HG02610 (cell line): Measurements from ENCODE around the gene LRWD1.
"Not testable (repeated sequence)": the region's sequence is repeated elsewhere in the genome, so short reads cannot be mapped to it uniquely, and the experiment has no call there.

Source experiments
- ATAC-seq: cut with Tn5 transposase; IDR thresholded peaks from one replicate; pipeline ENCODE4 v1.9.1; 2021; ENCODE audit warnings: mild to moderate bottlenecking, moderate library complexity; ENCODE audit not compliant: unreplicated experiment

The LRWD1 gene

DNA sequence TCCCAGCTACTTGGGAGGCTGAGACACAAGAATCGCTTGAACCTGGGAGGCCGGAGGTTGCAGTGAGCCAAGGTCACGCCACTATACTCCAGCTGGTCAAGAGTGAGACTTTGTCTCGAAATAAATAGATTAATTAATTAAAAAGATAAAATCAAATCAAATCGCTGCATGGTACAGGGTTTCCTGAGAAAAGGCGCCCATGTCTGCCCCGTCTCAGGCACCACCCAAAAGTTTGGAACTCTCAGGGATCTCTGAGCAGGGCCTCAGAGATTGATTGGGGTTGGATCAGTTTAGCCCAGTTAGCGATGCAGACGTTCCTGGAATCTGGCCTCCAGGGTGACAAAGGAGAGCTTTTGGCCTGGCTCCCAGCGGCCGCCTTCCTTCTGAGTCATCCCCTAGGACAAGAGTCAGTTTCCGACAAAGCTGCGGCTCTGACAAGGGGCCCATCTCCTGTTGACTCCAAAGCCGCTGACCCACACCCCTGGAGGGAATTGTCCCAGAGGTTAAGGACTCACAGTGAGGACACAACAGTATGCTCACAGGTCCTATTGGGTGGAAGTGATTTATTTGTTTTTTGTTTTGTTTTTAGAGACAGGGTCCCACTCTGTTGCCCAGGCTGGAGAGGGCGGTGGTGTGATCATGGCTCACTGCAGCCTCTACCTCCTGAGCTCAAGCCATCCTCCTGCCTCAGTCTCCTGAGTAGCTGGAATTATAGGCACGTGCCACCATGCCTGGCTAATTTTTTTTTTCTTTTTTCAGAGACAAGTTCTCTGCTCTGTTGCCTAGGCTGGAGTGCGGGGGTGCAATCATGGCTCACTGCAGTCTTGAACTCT, 24.6 kb upstream of the LRWD1 start:
- no peak for ATAC-seq

DNA sequence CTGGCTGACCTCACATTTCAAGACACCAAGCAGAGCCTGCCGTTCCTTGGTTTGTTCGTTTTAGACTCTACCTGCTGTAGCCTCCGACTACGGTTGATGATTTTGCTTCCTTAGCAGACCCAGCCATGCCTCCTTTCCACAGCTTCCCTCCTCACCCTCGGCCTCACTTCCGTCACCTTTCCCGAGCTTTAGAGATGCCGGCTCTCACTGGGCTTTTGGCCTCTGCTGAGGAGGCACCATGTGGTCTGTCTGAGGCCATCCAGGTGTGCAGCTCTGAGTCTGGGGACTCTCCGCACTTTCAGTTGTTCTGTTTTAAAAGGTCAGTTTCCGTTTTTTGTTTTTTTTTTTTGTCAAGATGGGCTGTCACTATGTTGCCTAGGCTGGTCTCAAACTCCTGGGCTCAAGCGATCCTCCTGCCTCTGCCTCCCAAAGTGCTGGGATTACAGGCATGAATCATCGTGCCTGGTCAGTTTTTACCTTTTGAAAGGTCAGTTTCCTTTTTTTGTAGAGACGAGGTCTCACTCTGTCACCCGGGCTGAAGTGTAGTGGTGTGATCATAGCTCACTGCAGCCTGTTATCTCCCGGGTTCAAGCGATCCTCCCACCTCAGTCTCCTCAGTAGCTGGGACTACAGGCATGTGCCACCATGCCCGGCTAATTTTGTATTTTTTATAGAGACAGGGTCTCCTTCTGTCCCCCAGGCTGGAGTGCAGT, 19.7 kb upstream of the LRWD1 start:
- ATAC-seq, result peak; percentile 29

DNA sequence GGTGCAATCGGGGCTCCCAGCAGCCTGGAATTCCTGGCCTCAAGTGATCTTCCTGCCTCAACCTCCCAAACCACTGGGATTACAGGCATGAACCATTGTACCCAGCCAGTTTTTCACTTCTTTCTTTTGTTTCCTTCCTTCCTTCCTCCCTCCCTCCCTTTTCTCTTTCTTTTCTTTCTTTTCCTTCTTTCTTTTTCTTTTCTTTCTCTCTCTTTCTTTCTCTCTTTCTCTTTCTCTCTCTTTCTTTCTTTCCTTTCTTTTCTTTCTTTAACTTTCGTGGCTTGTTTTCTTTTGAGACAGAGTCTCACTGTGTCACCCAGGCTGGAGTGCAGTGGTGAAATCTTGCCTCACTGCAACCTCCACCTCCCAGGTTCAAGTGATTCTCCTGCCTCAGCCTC, 19.1 kb upstream of the LRWD1 start:
- no peak for ATAC-seq

DNA sequence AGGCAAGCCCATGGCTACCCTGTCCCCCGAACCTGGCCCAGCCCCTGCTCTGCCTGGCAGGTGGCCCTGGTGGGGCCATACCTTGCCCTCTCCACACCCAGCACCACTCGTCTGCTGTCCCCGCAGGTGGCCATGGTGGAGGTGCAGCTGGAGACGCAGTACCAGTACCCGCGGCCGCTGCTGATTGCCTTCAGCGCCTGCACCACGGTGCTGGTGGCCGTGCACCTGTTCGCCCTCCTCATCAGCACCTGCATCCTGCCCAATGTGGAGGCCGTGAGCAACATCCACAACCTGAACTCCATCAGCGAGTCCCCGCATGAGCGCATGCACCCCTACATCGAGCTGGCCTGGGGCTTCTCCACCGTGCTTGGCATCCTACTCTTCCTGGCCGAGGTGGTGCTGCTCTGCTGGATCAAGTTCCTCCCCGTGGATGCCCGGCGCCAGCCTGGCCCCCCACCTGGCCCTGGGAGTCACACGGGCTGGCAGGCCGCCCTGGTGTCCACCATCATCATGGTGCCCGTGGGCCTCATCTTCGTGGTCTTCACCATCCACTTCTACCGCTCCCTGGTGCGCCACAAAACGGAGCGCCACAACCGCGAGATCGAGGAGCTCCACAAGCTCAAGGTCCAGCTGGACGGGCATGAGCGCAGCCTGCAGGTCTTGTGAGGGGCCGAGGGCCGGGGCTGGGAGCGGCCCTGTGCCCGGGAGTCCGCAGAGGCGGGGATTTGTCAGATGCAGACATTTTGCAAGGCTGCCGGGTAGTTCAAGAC, 18.2 kb upstream of the LRWD1 start:
- no peak for ATAC-seq

DNA sequence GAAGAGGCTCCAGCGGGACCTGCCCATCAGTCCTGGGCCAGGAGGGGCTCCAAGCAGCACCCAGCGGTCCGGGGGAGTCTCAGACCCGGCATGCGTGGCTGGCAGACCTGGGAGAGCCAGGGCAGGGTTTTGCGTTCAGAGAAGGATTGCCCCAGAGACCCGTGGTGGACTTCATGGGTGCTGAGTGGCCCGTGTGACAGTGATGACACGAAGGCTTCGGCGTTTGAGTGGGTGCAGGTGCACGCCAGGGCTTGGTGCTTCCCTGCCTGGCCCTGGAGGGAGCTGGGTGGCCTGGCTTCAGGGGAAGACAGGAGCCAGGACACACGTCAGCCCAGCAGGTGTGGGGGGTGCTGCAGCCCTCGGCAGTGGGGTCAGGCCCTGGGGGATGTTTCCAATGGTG, 17.5 kb upstream of the LRWD1 start:
- ATAC-seq, result no peak

DNA sequence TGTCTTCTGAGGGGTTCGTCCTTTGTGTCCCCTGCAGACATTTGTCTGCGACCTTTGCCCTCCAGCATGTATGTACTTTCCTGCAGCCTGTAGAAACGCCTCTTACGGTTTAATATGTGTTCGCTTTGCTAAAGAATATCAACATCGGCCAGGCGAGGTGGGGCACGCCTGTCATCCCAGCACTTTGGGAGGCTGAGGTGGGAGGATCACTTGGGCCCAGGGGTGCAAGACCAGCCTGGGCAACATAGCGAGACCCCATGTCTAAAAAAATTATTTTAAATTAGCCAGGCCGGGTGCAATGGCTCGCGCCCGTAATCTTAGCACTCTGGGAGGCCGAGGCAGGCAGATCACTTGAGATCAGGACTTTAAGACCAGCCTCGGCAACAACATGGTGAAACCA, 15.6 kb upstream of the LRWD1 start:
- ATAC-seq, result no peak

DNA sequence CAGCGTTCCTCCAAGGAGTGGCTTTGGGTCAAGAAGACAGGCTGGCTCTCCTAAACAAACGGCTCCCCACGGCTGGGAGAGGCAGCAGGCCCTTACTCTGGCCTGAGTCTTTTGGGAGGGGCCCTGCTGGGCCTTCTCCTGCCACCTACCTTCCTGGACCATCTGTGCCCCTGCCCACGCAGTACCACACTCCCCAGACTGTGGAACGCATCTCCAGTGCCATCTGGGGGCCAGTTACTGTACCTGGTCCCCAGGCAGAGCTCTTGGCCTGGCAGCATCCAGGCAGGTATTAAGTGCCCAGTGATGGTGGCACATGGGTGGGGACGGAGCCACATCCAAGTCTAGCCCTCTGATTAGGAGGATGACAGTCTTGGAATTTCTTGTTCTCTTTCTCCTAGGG, 14.5 kb upstream of the LRWD1 start:
- ATAC-seq, result no peak

DNA sequence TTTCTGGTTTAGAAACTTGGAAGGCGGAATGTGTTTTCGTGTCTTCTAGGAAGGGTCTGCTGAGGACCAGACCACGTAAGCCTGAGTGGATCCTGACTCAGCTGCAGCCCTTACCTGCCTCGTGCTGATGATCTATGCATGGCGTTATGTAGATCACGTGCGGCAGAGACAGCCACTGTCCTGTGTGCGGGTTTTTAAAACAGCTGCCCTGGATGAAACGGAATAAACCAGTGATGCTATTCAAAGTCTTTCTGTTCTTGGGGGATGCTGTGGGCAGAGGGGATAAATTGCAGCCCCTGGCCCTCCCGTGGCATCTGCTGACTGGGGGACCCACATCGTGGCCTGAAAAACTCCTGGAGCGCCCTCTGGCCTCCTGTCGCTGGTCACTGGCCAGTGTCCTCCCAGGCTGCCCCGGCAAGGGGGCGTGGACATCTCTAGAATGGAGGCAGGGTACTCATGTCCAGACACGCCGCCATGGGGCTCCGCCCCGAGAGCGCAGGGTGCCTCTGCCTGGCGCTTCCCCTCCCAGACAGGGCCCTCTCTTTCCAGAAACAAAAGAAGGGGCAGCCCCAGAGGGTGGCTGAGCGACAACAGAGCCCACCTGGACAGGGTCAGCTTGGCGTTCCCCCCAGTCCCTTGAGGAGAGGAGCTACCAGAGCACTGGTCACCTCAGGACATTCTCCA, 13.3 kb upstream of the LRWD1 start:
- ATAC-seq, result no peak

DNA sequence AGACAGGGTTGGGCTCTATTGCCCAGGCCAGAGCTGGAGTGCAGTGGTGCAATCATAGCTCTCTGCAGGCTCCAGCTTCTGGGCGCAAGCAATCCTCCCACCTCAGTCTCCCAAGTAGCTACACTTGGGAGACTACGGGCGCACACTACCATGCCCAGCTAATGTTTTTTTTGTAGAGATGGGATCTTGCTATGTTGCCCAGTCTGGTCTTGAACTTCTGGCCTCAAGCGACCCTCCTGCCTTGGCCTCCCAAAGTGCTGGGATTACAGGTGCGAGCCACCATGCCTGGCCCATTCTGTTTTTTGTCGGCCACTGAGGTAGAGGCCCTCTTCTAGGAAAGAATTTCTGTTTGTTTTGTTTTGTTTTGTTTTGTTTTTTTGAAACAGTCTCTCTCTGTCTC, 12.3 kb upstream of the LRWD1 start:
- no peak for ATAC-seq

DNA sequence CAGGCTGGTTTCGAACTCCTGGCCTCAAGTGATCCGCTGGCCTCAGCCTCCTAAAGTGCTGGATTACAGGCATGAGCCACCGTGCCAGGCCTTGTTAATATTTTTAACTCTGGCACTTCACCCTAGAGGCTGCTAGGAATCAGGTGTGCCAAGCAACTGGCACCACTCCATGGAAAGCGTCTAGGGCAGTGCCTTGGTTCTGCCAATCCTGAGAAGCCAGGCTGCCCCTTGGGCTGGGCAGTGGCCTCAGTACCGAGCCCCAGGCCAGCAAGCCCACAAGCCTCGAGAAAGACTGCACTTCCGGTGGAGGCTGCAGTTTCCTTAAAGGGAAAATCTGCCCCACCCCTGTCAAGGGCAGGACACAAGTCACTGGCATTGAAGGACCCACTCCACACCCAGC, 11.5 kb upstream of the LRWD1 start:
- ATAC-seq, result no peak

DNA sequence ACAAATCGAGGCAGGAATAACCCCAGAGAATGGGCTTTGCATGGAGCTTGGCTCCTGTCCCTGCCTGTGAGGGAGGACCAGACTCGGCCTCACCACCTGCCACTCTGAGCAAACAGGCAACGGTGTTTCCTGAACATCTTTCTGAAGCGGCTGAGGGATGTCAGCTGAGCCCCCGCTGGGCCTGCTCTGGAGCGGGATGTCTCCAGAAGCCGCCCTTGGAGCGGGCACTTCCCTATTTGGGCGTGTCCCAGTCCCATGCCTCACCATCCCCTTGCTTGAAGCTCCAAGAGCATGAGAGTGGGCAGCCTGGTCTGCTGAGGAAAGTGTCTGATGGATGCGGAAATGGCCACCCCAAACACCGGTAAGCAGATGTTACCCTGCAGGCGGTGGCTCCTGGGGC, 10.3 kb upstream of the LRWD1 start:
- ATAC-seq, result no peak

DNA sequence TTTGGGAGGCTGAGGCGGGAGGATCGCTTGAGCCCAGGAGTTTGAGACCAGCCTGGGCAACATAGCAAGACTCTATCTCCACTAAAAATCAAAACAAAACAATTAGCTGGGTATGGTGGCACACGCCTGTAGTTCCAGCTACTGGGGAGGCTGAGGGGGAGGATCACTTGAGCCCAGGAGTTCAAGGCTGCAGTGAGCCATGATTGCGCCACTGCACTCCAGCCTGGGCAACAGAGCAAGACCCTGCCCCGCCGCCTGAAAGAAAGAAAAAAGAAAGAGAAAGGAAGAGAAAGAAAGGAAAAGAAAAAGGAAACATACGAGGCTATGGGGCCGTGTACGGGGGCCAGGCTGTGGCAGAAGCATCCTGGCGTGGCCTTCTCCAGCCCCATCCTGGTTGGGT, 9.9 kb upstream of the LRWD1 start:
- ATAC-seq, result not testable (repeated sequence)

DNA sequence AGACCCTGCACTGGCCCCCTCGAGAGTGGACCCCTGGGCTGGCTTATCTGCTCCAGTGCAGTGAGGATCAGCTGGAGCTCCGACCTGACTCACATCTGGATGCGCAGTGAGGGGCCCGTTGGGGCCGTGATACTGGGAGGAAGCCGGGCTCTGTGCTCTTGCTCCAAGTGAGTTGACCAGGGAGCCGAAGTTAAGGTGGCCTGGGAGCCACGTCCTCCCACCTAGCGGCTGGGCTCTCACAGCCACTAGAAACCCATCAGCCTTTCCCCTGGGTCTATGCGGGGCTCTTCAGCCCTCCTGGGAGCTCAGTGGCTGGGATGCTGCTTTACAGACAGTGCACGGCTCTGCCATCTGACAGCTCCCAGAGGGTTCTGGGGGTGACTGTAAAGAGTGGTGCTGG, 9.2 kb upstream of the LRWD1 start:
- ATAC-seq, result no peak

DNA sequence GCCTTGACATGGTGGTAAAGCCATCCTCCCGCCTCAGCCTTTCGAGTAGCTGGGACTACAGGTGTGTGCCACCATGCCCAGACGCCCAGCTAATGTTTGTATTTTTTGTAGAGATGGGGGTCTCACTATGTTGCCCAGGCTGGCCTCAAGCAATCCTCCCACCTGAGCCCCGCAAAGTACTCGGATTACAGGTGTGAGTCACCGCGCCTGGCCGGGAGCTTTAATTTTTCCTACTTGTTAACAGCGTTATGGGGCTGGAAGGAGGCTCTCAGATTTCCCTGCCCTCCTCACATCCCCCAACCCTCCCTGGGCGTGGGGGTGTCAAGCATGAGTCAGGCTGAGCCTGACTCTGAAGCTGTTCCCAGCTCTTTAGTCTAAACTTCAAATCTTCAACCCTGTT, 8.5 kb upstream of the LRWD1 start:
- no peak for ATAC-seq

DNA sequence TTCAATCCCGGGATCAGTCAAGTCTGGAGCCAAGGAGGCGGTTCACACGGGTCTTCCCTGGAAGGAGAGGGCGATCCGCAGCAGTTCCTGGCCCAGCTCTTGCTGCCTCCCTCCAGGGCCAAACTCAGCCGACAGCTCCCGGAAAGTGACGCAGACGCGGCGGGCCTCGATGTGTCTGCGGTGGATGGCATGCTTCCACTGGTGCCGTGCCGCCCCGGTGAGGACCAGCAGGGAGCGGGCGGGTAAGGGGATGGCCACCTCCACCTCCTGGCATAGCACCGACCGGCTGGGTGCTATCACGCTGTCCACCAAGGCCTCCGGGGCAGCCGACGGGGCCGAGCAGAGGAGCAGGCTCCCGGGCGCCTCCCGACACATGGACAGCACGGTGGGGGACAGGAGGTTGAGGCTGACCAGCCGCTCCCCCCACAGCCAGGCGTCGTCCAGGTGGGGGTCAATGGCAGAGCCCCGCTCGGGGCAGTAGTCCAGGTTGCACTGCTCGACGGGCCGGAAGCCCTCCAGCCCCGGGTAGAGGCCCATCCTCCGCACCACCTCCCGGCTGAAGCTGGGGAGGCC, 7.3 kb upstream of the LRWD1 start:
- no peak for ATAC-seq

DNA sequence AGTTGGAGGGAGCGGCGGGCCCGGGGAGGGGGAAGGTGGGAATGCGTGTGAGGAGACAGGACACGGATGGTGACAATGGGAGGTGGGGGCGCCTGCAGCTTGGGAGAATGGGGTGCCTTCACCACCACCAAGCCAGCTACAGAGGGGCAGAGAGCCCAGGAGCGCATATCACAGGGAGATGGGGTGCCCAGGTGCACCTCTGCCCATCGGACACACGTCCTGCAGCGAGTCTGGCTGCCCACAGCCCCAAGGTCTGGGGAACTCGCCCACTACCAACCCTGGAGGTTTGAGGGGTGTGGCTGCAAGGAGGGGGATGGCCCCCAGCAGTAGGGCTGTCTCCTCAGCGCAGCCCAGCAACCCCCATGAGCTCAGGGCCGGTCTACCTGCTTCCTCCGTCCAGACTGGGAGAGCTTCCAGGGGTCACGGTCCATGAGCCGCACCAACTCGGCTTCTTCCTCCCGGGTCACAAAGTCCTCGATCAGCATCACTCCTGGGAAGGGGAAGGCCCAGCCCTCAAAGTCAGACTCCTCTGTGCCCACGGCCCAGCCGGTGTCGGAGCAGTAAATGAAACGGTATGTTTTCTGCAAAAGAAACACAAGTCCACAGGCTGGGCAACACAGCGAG, 5.5 kb upstream of the LRWD1 start:
- ATAC-seq, result no peak

DNA sequence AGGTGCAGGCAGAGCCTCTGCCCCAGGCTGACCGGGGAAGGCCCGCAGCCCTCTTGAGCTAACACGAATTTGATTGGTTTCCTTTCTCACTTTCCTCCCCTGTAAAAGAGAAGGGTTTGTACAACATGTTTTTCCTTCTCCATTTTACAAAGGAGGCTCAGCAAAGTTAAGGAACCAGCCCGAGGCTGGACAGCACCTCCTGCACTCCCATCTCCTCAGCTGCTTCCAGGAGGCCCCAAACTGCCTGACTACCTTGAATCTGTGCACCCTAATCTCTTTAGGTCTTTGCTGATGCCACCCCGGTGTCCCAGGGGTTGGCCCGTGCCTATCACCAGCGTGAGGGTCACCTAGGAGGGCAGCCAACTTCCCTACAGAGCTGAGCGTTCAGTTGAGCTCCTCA, 4.3 kb upstream of the LRWD1 start:
- ATAC-seq, result no peak

DNA sequence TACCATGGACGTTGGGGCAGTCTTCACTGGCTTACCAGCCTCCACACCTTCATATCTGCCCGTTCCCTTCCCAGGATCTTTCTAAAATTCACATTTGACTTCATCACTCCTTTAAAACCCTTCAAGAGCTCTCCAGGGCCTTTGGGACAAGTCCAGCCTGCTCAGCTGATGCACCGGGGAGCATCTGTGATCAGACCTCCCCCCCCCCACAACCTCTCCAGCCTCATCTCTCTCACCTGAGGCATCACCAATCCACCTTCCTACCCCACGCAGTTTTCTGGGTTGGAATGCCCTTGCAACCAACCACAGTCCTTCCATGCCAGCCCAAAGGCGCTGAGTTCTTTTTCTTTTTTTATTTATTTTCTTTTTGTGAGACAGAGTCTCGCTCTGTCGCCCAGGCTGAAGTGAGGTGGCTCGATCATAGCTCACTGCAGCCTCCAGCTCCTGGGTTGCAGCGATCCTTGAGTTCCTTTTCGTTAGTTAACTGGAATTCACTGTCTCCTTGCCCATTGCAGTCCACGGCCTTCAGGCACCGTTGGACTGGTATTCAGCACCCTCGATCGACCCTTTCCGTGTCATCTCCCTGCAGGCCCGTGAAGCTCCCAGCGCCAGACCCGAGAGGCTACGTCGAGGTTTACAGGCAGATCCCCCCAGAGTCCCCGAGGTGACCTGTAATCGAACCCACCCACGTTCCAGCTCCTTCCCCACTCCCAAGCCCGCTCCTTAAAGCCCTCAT, 775 bp upstream of the LRWD1 start:
- ATAC-seq, result no peak

DNA sequence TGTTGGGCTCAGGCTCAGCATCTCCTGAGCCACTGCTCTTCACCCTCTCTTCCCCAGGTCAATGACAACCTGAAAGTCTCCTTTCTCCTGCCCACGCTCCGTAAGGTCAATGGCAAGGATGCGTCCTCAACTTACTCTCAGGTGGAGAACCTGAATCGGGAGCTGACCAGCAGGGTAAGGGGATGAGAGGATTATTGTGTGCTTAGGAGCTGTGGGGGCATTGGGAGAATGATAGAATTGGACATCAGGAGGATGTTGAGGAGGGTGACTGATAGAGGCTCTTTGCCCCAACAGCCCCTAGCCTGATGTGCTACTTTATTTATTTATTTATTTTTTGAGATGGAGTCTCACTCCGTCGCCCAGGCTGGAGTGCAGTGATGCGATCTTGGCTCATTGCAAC, 1.3 kb downstream of the LRWD1 start:
- ATAC-seq, result no peak
